B cell (primary cell): ENCODE measurements around the gene CDC34. TPM values are rescaled to one million over a fixed set of nuclear protein-coding genes. Genes with fewer than 3 reads are reported as not detected.

Experiments used
- ATAC-seq: fragments of 200-7000 bp; cut with Tn5 transposase; one replicate; pipeline ENCODE4 v1.10.0; 2021; ENCODE audit warnings: low read depth, mild to moderate bottlenecking, moderate number of reproducible peaks, moderate library complexity
- CTCF ChIA-PET: fragments of 350-600 bp; sonication (Branson Sonifier 250); formaldehyde crosslinking; loops from one replicate; lab custom pipeline; 2021; ENCODE audit warnings: antibody characterized with exemption, inconsistent platforms; lab: Charles Lee
- POLR2A ChIA-PET: fragments of 350-600 bp; sonication (Branson Sonifier 250); formaldehyde crosslinking; loops from one replicate; lab custom pipeline; 2021; ENCODE audit warnings: antibody characterized with exemption; lab: Charles Lee
- DNase-seq: peaks from one replicate; pipeline ENCODE4 v3.0.0; 2013
- H2AFZ ChIP-seq: 2 replicates; pipeline ENCODE4 v1.6.1; 2012; ENCODE audit warnings: mild to moderate bottlenecking, low read depth, low read length; ENCODE audit not compliant: insufficient read depth, poor library complexity, severe bottlenecking
- H3K27ac ChIP-seq, 2 donors: 1 replicate in 1 of 2; 2 replicates in 1 of 2; pipeline ENCODE4 v1.5.1; 2012 to 2013; ENCODE audit warnings: low read length in 2 of 2, mild to moderate bottlenecking in 2 of 2, moderate library complexity in 1 of 2
- H3K27me3 ChIP-seq, 4 experiments: fragments of 200-600 bp in 1 of 4; sonication (generic) in 1 of 4; replicated peaks in 1 of 4; 1 replicate in 2 of 4; 2 replicates in 2 of 4; pipeline versions ENCODE4 v1.6.1 to v1.7.0; 2013 to 2016; ENCODE audit warnings: low read length in 3 of 4, mild to moderate bottlenecking in 2 of 4, mixed read lengths in 1 of 4, moderate library complexity in 1 of 4; ENCODE audit not compliant: insufficient read depth in 4 of 4, control insufficient read depth in 3 of 4; ENCODE audit errors: control extremely low read depth in 1 of 4
- H3K36me3 ChIP-seq, 2 experiments: replicated peaks in 1 of 2; 1 replicate in 1 of 2; 2 replicates in 1 of 2; pipeline versions ENCODE4 v1.6.1 to v1.7.1; 2013; ENCODE audit warnings: low read length in 1 of 2; ENCODE audit not compliant: insufficient read depth in 2 of 2, control insufficient read depth in 1 of 2; ENCODE audit errors: control extremely low read depth in 1 of 2, extremely low read depth in 1 of 2
- H3K4me1 ChIP-seq, 2 donors: fragments of 200-600 bp in 1 of 2; sonication (generic) in 1 of 2; 1 replicate in 1 of 2; 2 replicates in 1 of 2; pipeline versions ENCODE4 v1.5.1 to v1.6.1; 2013 to 2017; ENCODE audit warnings: low read length in 2 of 2; ENCODE audit not compliant: control insufficient read depth in 2 of 2, insufficient read depth in 2 of 2
- H3K4me2 ChIP-seq: replicated peaks from 2 replicates; pipeline ENCODE3; 2012; ENCODE audit warnings: mild to moderate bottlenecking, low read depth, low read length; ENCODE audit not compliant: poor library complexity, severe bottlenecking
- H3K4me3 ChIP-seq, 5 experiments: fragments of 200-600 bp in 1 of 5; sonication (generic) in 1 of 5; 1 replicate in 3 of 5; 2 replicates in 2 of 5; pipeline versions ENCODE4 v1.5.1 to v1.7.0; 2011 to 2016; ENCODE audit warnings: low read length in 4 of 5, mild to moderate bottlenecking in 4 of 5, low read depth in 2 of 5, control low read depth in 1 of 5, moderate library complexity in 1 of 5; ENCODE audit not compliant: insufficient read depth in 1 of 5; ENCODE audit errors: control extremely low read depth in 1 of 5, extremely low read depth in 1 of 5
- H3K79me2 ChIP-seq: fragments of 200-600 bp; sonication (generic); one replicate; pipeline ENCODE4 v1.6.0; 2016; ENCODE audit warnings: low read length; ENCODE audit not compliant: control insufficient read depth, insufficient read depth
- H3K9ac ChIP-seq: fragments of 200-600 bp; sonication (generic); 2 replicates; pipeline ENCODE4 v1.6.1; 2017; ENCODE audit warnings: mild to moderate bottlenecking, low read length, moderate library complexity
- H3K9me3 ChIP-seq, 3 donors: one replicate each; pipeline versions ENCODE4 v1.6.1 to v1.7.1; 2013; ENCODE audit warnings: low read length in 2 of 3; ENCODE audit not compliant: control insufficient read depth in 2 of 3, insufficient read depth in 1 of 3; ENCODE audit errors: control extremely low read depth in 1 of 3
- H4K20me1 ChIP-seq: 2 replicates; pipeline ENCODE4 v1.6.0; 2012; ENCODE audit warnings: mild to moderate bottlenecking, low read length; ENCODE audit not compliant: insufficient read depth, control insufficient read depth, poor library complexity, severe bottlenecking
- H3K27ac Mint-ChIP-seq: one replicate; pipeline ENCODE4 v1.8.0; 2021; ENCODE audit warnings: mixed read lengths
- H3K27me3 Mint-ChIP-seq: one replicate; pipeline ENCODE4 v1.8.0; 2021; ENCODE audit warnings: mixed read lengths
- H3K4me1 Mint-ChIP-seq: one replicate; pipeline ENCODE4 v1.8.0; 2021; ENCODE audit warnings: mixed read lengths
- H3K4me3 Mint-ChIP-seq: one replicate; pipeline ENCODE4 v1.8.0; 2021; ENCODE audit warnings: mixed read lengths
- H3K9me3 Mint-ChIP-seq: one replicate; pipeline ENCODE4 v1.8.0; 2022; ENCODE audit warnings: mixed read lengths; ENCODE audit not compliant: insufficient read depth
- EZH2 ChIP-seq: IDR thresholded peaks from 2 replicates; pipeline ENCODE4 v1.6.1; 2012; ENCODE audit warnings: borderline replicate concordance, low read depth, mild to moderate bottlenecking, moderate library complexity, low read length; ENCODE audit not compliant: insufficient read depth, poor library complexity, severe bottlenecking
- WGBS: methylation state at CpG from one replicate; pipeline ENCODE4 v1.1.5; 2013; ENCODE audit warnings: missing lambda C conversion rate; ENCODE audit not compliant: insufficient coverage; 5-methylcytosine and 5-hydroxymethylcytosine counted together
- intact Hi-C: fragments of 100-400 bp; cut with micrococcal nuclease; formaldehyde crosslinking; loops from one replicate; pipeline ENCODE4 v1.10.0; 2022
- polyA plus RNA-seq: library from polyadenylated mRNA; depleted of rRNA; stranded (reverse); fragments of >200 nt; gene quantifications from 2 replicates; pipeline ENCODE4 v1.2.3, GENCODE V29; 2012
- total RNA-seq, 2 donors: library from RNA; stranded (reverse); fragments of 120-200 nt in 1 of 2; gene quantifications; 1 replicate in 1 of 2; 2 replicates in 1 of 2; pipeline versions ENCODE4 v1.2.3 to v1.2.4, GENCODE V29; 2013 to 2022
- TF ChIP-seq, protein P1 (sequence below): fragments of 200-600 bp; IDR thresholded peaks from one replicate; pipeline ENCODE4 v1.8.0; 2022; ENCODE audit warnings: antibody characterized with exemption, mild to moderate bottlenecking

CDC34 gene
- total and polyA plus RNA-seq, 2 donors (not counting 1 experiment from before 2014, with no cell fraction given), result 26.9 to 28.4 TPM

- intact Hi-C loops, result no loop called here
- peaks cover 0 to 25% of the 10 kb centered on the region in 2 experiments for H3K36me3 ChIP-seq
- no peaks in the 10 kb centered on the region for H3K27me3 ChIP-seq
- H3K9me3 Mint-ChIP-seq, result no peaks in the 10 kb centered on the region
- peaks cover 2% of the 10 kb centered on the region for H3K4me1 Mint-ChIP-seq
- TF ChIP-seq, protein P1, sequence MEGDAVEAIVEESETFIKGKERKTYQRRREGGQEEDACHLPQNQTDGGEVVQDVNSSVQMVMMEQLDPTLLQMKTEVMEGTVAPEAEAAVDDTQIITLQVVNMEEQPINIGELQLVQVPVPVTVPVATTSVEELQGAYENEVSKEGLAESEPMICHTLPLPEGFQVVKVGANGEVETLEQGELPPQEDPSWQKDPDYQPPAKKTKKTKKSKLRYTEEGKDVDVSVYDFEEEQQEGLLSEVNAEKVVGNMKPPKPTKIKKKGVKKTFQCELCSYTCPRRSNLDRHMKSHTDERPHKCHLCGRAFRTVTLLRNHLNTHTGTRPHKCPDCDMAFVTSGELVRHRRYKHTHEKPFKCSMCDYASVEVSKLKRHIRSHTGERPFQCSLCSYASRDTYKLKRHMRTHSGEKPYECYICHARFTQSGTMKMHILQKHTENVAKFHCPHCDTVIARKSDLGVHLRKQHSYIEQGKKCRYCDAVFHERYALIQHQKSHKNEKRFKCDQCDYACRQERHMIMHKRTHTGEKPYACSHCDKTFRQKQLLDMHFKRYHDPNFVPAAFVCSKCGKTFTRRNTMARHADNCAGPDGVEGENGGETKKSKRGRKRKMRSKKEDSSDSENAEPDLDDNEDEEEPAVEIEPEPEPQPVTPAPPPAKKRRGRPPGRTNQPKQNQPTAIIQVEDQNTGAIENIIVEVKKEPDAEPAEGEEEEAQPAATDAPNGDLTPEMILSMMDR, result no peak
- no peak for TF ChIP-seq EZH2
- CTCF ChIA-PET, result no interaction called here
- no peak overlapping the region for H2AFZ ChIP-seq
- H3K9ac ChIP-seq, result no peak overlapping the region
- H3K4me1 ChIP-seq, result peaks cover 0 to under 1% of the 10 kb centered on the region in 2 donors
- H3K9me3 ChIP-seq, result no peaks in the 10 kb centered on the region
- peaks cover 26% of the 10 kb centered on the region for H3K79me2 ChIP-seq
- DNase-seq (peak; percentile 14), ATAC-seq (no peak)
- no peak overlapping the region for H3K27ac Mint-ChIP-seq
- POLR2A ChIA-PET, result no interaction called here
- no peak overlapping the region for H3K27ac ChIP-seq
- no peak overlapping the region for H3K4me3 Mint-ChIP-seq
- no peak overlapping the region for H3K4me2 ChIP-seq
- H4K20me1 ChIP-seq, result peaks cover 47% of the 10 kb centered on the region
- WGBS, result 94% methylated on average over 40 of the region's 40 CpGs
- H3K4me3 ChIP-seq, result no peak overlapping the region
- no peaks in the 10 kb centered on the region for H3K27me3 Mint-ChIP-seq
Measured at GRCh38 chr19:538641-539428, 7.3 kb downstream of the CDC34 start.

DNA sequence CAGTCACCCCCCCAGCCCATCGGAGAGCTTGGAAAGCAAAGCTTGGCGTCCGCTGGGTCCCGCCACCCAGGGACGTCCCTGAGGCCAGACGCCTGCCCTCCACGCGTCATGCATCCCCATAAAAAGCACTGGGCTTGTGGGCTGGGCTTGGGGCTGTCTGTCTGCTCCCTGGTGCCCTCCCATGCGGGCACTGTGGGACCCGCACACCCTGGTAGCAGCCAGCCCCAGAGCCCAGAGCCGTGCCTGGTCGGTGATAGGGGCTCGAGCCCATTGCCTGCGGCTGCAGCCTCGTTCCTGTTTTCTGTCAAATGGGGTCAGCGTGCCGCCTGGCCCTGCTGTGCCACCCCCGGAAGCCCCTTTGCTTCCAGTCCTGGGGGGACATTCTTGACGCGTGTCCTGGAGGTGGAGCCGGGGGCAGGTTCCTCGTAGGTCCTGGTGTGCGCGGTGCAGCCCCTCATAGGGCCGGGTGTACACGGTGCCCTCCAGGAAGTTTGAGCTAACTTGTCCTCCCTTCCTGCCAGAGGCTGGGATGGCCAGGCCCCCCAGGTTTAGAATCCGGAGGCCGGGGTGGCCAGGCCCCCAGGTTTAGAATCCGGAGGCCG lies 8.0 kb downstream of the CDC34 start:
- no peak overlapping the region for H3K4me3 Mint-ChIP-seq
- H4K20me1 ChIP-seq, result peaks cover 41% of the 10 kb centered on the region
- CTCF ChIA-PET, result no interaction called here

More for the DNA sequence above, 8.0 kb downstream of the CDC34 start:
- Mint-ChIP-seq H3K27me3 (no peaks in the 10 kb centered on the region), H3K27ac (no peak overlapping the region), H3K9me3 (no peaks in the 10 kb centered on the region), H3K4me1 (peaks cover 2% of the 10 kb centered on the region)
- no peak overlapping the region for H3K4me3 ChIP-seq
- POLR2A ChIA-PET, result no interaction called here
- 93% methylated on average over 26 of the region's 30 CpGs for WGBS
- DNase-seq, result no peak
- H2AFZ ChIP-seq, result no peak overlapping the region
- no peak overlapping the region for H3K9ac ChIP-seq
- H3K4me2 ChIP-seq, result no peak overlapping the region
- ATAC-seq, result no peak
- peaks cover 0 to 25% of the 10 kb centered on the region in 2 experiments for H3K36me3 ChIP-seq
- intact Hi-C loops, result no loop called here
- TF ChIP-seq, protein P1, result no peak
- no peak for TF ChIP-seq EZH2
- peaks cover 19% of the 10 kb centered on the region for H3K79me2 ChIP-seq
- H3K27me3 ChIP-seq, result no peaks in the 10 kb centered on the region
- H3K27ac ChIP-seq, result no peak overlapping the region
- no peaks in the 10 kb centered on the region for H3K9me3 ChIP-seq
- H3K4me1 ChIP-seq, result no peaks in the 10 kb centered on the region
